ENCODE measurements around the gene TCF7L1. TPM values are rescaled to one million over a fixed set of nuclear protein-coding genes. Genes with fewer than 3 reads are reported as not detected.

Gene TCF7L1
- total RNA-seq, 1 donor from 2014 or later, result 62.7 TPM

GRCh38 chr2:85164145-85164569, 31.0 kb downstream of the TCF7L1 start:
- no peak overlapping the region for H3K4me3 Mint-ChIP-seq (ENCODE audit: low read depth)
- peaks cover 1% of the 10 kb centered on the region for H3K36me3 Mint-ChIP-seq (ENCODE audit: insufficient read depth)
- TF ChIP-seq, protein P1, sequence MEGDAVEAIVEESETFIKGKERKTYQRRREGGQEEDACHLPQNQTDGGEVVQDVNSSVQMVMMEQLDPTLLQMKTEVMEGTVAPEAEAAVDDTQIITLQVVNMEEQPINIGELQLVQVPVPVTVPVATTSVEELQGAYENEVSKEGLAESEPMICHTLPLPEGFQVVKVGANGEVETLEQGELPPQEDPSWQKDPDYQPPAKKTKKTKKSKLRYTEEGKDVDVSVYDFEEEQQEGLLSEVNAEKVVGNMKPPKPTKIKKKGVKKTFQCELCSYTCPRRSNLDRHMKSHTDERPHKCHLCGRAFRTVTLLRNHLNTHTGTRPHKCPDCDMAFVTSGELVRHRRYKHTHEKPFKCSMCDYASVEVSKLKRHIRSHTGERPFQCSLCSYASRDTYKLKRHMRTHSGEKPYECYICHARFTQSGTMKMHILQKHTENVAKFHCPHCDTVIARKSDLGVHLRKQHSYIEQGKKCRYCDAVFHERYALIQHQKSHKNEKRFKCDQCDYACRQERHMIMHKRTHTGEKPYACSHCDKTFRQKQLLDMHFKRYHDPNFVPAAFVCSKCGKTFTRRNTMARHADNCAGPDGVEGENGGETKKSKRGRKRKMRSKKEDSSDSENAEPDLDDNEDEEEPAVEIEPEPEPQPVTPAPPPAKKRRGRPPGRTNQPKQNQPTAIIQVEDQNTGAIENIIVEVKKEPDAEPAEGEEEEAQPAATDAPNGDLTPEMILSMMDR (IDR thresholded peaks at IDR 0.05; ENCODE audit: unreplicated experiment), result no peak
- peak overlapping the region; percentile 58 for H3K27ac Mint-ChIP-seq
- DNase-seq (ENCODE audit: low spot score, unreplicated experiment), result no peak
- peaks cover 34% of the 10 kb centered on the region for H3K4me1 Mint-ChIP-seq (ENCODE audit: low read depth)
- no peaks in the 10 kb centered on the region for H3K27me3 Mint-ChIP-seq
- H3K9me3 Mint-ChIP-seq (ENCODE audit: low read depth), result no peaks in the 10 kb centered on the region

DNA sequence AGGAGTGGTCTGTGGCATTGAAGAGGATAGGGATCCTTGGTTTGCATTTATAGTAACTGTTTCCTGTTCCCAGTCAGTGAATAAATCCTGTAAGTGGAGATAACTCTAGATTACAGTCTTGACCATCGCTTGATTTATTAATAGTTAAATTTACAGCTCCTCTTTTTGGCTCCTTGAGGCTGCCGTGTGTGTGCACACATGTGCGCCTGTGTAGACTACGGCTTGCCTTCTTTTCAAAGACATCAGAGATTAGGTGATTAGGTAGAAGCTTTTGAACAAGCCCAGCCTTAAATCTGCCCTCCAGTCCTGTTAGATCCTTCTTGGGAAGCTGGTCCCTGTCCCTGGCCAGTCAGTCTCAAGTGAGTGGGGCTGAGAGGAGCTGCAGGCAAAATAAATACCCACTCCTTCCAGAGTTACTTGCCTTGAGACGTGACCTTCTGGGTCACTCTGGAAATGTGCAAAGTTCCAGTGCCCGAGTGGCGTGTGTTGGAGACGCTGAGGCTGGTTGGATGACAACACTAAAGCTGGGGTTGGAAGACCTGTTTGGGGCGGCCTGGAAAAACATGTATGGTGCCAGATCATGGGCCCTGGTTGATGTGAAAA, 32.0 kb downstream of the TCF7L1 start:
- Mint-ChIP-seq H3K4me3 (ENCODE audit: low read depth) (no peak overlapping the region), H3K4me1 (ENCODE audit: low read depth) (peaks cover 34% of the 10 kb centered on the region), H3K27ac (no peak overlapping the region), H3K27me3 (no peaks in the 10 kb centered on the region), H3K9me3 (ENCODE audit: low read depth) (no peaks in the 10 kb centered on the region), H3K36me3 (ENCODE audit: insufficient read depth) (peaks cover 1% of the 10 kb centered on the region)
- no peak for DNase-seq (ENCODE audit: low spot score, unreplicated experiment)
- TF ChIP-seq, protein P1 (IDR thresholded peaks at IDR 0.05; ENCODE audit: unreplicated experiment), result no peak

DNA sequence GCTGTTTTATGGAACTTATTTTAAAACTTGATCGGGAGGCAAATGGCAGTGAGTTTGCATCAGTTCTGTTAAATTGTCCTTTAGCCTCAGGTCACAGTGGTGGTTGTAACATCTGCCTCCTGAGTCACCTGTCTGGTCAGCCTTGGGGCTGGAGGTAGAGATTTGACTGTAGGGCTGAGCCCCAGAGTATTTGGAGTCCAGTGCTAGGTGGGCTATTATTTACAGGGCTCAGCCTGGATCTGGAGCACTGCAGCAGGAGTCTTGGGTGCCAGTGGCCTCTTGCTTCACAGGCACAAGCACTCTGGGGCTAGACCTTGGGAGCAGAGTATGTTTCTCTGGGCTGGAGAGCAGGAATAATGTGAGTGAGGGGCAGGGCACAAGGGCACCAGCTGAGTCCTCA, 32.8 kb downstream of the TCF7L1 start:
- Mint-ChIP-seq H3K4me3 (ENCODE audit: low read depth) (no peak overlapping the region), H3K27me3 (no peaks in the 10 kb centered on the region), H3K4me1 (ENCODE audit: low read depth) (peaks cover 34% of the 10 kb centered on the region), H3K9me3 (ENCODE audit: low read depth) (no peaks in the 10 kb centered on the region), H3K36me3 (ENCODE audit: insufficient read depth) (peaks cover 4% of the 10 kb centered on the region), H3K27ac (no peak overlapping the region)
- no peak for DNase-seq (ENCODE audit: low spot score, unreplicated experiment)
- TF ChIP-seq, protein P1 (IDR thresholded peaks at IDR 0.05; ENCODE audit: unreplicated experiment), result no peak

DNA sequence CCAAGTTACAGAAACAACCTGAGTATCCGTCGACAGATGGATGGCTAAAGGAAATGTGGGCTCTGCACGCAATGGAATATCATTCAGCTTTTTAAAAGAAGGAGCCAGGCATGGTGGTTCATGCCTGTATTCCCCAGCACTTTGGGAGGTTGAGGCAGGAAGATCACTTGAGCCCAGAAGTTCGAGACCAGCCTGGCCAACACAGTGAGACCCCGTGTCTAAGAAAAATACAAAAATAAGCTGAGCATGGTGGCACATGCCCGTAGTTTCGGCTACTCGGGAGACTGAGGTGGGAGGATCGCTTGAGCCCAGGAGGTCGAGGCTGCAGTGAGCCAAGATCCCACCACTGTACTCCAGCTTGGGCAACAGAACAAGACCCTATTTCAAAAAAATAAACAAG, 34.3 kb downstream of the TCF7L1 start:
- Mint-ChIP-seq H3K4me3 (ENCODE audit: low read depth) (no peak overlapping the region), H3K4me1 (ENCODE audit: low read depth) (peaks cover 24% of the 10 kb centered on the region), H3K27ac (peak overlapping the region; percentile 25), H3K9me3 (ENCODE audit: low read depth) (no peaks in the 10 kb centered on the region), H3K36me3 (ENCODE audit: insufficient read depth) (peaks cover 4% of the 10 kb centered on the region), H3K27me3 (no peaks in the 10 kb centered on the region)
- no peak for DNase-seq (ENCODE audit: low spot score, unreplicated experiment)
- TF ChIP-seq, protein P1 (IDR thresholded peaks at IDR 0.05; ENCODE audit: unreplicated experiment), result no peak

- no peaks in the 10 kb centered on the region for H3K27me3 Mint-ChIP-seq
- TF ChIP-seq, protein P1 (IDR thresholded peaks at IDR 0.05; ENCODE audit: unreplicated experiment), result no peak
- H3K4me3 Mint-ChIP-seq (ENCODE audit: low read depth), result no peak overlapping the region
- DNase-seq (ENCODE audit: low spot score, unreplicated experiment), result no peak
- H3K36me3 Mint-ChIP-seq (ENCODE audit: insufficient read depth), result peaks cover 6% of the 10 kb centered on the region
- peaks cover 16% of the 10 kb centered on the region for H3K4me1 Mint-ChIP-seq (ENCODE audit: low read depth)
- H3K9me3 Mint-ChIP-seq (ENCODE audit: low read depth), result no peaks in the 10 kb centered on the region
- H3K27ac Mint-ChIP-seq, result no peak overlapping the region
Observed at GRCh38 chr2:85168942-85169341, 35.8 kb downstream of the TCF7L1 start.

All from progenitor cell of endocrine pancreas (in vitro differentiated cells).